ENCODE results near the gene ZFTA.

Gene ZFTA

GRCh38 chr11:63768237-63769041 is at the start of gene ZFTA:
Gene ZFTA (minus strand): TSS chr11:63768775. CDS start chr11:63768622, 153 bp downstream.
- H3K4me3 ChIP-seq (ENCODE audit: low read length), result peak within 1 kb of the TSS; percentile 80
- TF ChIP-seq CTCF (conservative IDR thresholded peaks at IDR 0.05; ENCODE audit: low read length), result peak; percentile 36
- peak; percentile 54 for DNase-seq (ENCODE audit: low read depth)

DNA sequence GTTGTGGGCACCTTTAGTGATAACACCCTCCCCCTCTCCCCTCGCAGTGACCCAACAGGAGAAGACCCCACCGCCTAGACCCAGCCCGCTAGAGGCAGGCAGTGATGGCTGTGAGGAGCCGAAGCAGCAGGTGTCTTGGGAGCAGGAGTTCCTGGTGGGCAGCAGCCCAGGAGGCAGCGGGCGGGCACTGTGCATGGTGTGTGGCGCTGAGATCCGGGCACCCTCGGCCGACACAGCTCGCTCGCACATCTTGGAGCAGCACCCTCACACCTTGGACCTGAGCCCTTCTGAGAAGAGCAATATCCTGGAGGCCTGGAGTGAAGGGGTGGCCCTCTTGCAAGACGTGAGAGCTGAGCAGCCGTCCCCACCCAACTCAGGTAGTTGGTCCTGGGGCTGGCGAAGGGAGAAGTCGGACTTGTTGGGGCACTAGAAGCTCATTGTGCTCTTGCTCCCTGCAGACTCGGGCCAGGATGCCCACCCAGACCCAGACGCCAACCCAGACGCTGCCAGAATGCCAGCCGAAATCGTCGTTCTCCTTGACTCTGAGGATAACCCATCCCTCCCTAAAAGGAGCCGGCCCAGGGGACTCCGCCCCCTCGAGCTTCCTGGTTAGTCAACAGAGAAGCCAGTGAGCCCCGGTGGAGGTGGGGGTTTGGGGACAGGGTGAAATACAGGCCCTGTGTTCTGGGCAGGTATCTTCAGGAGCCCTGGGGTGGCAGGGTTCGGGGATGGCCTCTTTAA is 49.4 kb upstream of the ZFTA start:
- H3K4me3 ChIP-seq (ENCODE audit: low read length), result no peak overlapping the region
- DNase-seq (ENCODE audit: low read depth), result no peak
- TF ChIP-seq CTCF (conservative IDR thresholded peaks at IDR 0.05; ENCODE audit: low read length), result no peak

DNA sequence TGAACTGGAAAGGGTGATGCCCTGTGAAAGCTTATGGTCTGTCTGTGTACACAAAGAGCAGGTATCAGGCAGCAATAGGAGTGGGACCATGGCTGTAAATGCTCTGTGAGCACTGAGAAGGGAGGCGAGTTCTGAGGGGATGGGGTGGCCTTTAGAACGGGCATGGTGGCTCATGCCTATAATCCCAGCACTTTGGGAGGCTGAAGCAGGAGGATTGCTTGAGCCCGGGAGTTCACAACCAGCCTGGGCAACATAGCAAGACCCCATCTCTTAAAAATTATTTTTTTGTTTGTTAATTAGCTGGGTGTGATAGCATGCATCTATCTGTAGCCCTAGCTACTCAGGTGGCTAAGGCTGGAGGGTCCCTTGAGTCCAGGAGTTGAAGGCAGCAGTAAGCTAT is 48.2 kb upstream of the ZFTA start:
- TF ChIP-seq CTCF (conservative IDR thresholded peaks at IDR 0.05; ENCODE audit: low read length), result no peak
- no peak overlapping the region for H3K4me3 ChIP-seq (ENCODE audit: low read length)

GRCh38 chr11:63816166-63816565 is 47.6 kb upstream of the ZFTA start:
- no peak for TF ChIP-seq CTCF (conservative IDR thresholded peaks at IDR 0.05; ENCODE audit: low read length)

More for the DNA sequence above, 48.2 kb upstream of the ZFTA start:
- no peak for DNase-seq (ENCODE audit: low read depth)

GRCh38 chr11:63814383-63814736 is 45.8 kb upstream of the ZFTA start:
- no peak for DNase-seq (ENCODE audit: low read depth)

More at GRCh38 chr11:63816166-63816565, 47.6 kb upstream of the ZFTA start:
- DNase-seq (ENCODE audit: low read depth), result no peak
- H3K4me3 ChIP-seq (ENCODE audit: low read length), result no peak overlapping the region

GRCh38 chr11:63813563-63814382 is 45.2 kb upstream of the ZFTA start:
- TF ChIP-seq CTCF (conservative IDR thresholded peaks at IDR 0.05; ENCODE audit: low read length), result no peak
- peak overlapping the region; percentile 89 for H3K4me3 ChIP-seq (ENCODE audit: low read length)
- peak; percentile 51 for DNase-seq (ENCODE audit: low read depth)

More at GRCh38 chr11:63814383-63814736, 45.8 kb upstream of the ZFTA start:
- no peak for TF ChIP-seq CTCF (conservative IDR thresholded peaks at IDR 0.05; ENCODE audit: low read length)
- peak overlapping the region; percentile 89 for H3K4me3 ChIP-seq (ENCODE audit: low read length)
